H1 (cell line): ENCODE data around the gene SQOR. TPM values are rescaled to one million over a fixed set of nuclear protein-coding genes. Genes with fewer than 3 reads are reported as not detected.

ENCODE experiments used
- CTCF ChIA-PET: fragments of 300-600 bp; sonication (Branson Sonifier 250); formaldehyde crosslinking; loops from one replicate; lab custom pipeline; 2021; ENCODE audit not compliant: partially characterized antibody; lab: Charles Lee
- POLR2A ChIA-PET: fragments of 300-600 bp; sonication (Branson Sonifier 250); formaldehyde crosslinking; loops from one replicate; lab custom pipeline; 2021; ENCODE audit warnings: inconsistent platforms; ENCODE audit not compliant: partially characterized antibody; lab: Charles Lee
- DNase-seq, 2 experiments: peaks; one replicate each; pipeline versions ENCODE4 v3.0.0 to v3.0.0-alpha.2; 2010 to 2022; ENCODE audit warnings: low spot score in 2 of 2, low read depth in 1 of 2, mixed read lengths in 1 of 2
- FAIRE-seq: peaks from 2 replicates; lab custom pipeline; 2011; peaks lifted over from hg19 to GRCh38; lab: Jason Lieb, UNC
- H2AFZ ChIP-seq: 2 replicates; pipeline ENCODE4 v1.8.1; 2012; ENCODE audit warnings: low read length, inconsistent platforms
- H2AK5ac ChIP-seq: 2 replicates; pipeline ENCODE4 v1.6.1; 2013; ENCODE audit warnings: low read depth, low read length
- H2BK120ac ChIP-seq: replicated peaks from 2 replicates; pipeline ENCODE3; 2013; ENCODE audit warnings: low read depth, low read length, inconsistent platforms
- H2BK12ac ChIP-seq: 2 replicates; pipeline ENCODE4 v1.6.1; 2013; ENCODE audit warnings: low read depth, low read length
- H2BK15ac ChIP-seq: 2 replicates; pipeline ENCODE4 v1.6.1; 2013; ENCODE audit warnings: low read length
- H2BK20ac ChIP-seq: 2 replicates; pipeline ENCODE4 v1.6.1; 2013; ENCODE audit warnings: low read length
- H2BK5ac ChIP-seq: 2 replicates; pipeline ENCODE4 v1.6.1; 2013; ENCODE audit warnings: low read depth, low read length
- H3K14ac ChIP-seq: 2 replicates; pipeline ENCODE4 v1.6.1; 2013; ENCODE audit warnings: inconsistent platforms; ENCODE audit not compliant: insufficient read length
- H3K18ac ChIP-seq: 2 replicates; pipeline ENCODE4 v1.6.1; 2013; ENCODE audit warnings: low read length; ENCODE audit errors: extremely low read depth
- H3K23ac ChIP-seq: 2 replicates; pipeline ENCODE4 v1.6.1; 2013; ENCODE audit warnings: inconsistent platforms; ENCODE audit not compliant: insufficient read length
- H3K23me2 ChIP-seq: 2 replicates; pipeline ENCODE4 v1.6.1; 2013; ENCODE audit warnings: low read depth, low read length
- H3K27ac ChIP-seq: 2 replicates; pipeline ENCODE4 v1.6.1; 2011; ENCODE audit warnings: low read depth, low read length, inconsistent platforms
- H3K27me3 ChIP-seq, 4 experiments: replicated peaks in 1 of 4; 1 replicate in 1 of 4; 2 replicates in 3 of 4; pipeline versions ENCODE4 v1.6.1 to v1.8.1; 2011 to 2013; ENCODE audit warnings: low read length in 3 of 4, mild to moderate bottlenecking in 3 of 4, inconsistent platforms in 2 of 4, mixed read lengths in 2 of 4, moderate library complexity in 1 of 4; ENCODE audit not compliant: control insufficient read depth in 3 of 4, insufficient read depth in 3 of 4; ENCODE audit errors: extremely low read depth in 1 of 4
- H3K36me3 ChIP-seq, 4 experiments: 2 replicates each; pipeline versions ENCODE4 v1.6.1 to v1.8.1; 2011 to 2013; ENCODE audit warnings: mild to moderate bottlenecking in 4 of 4, low read length in 3 of 4, moderate library complexity in 2 of 4, control low read depth in 1 of 4, inconsistent platforms in 1 of 4; ENCODE audit not compliant: insufficient read depth in 4 of 4, control insufficient read depth in 2 of 4
- H3K4ac ChIP-seq: replicated peaks from 2 replicates; pipeline ENCODE3; 2013; ENCODE audit warnings: low read length, low read depth, mixed read lengths, inconsistent platforms; ENCODE audit not compliant: insufficient read length
- H3K4me1 ChIP-seq, 4 experiments: replicated peaks in 1 of 4; 1 replicate in 1 of 4; 2 replicates in 3 of 4; pipeline versions ENCODE4 v1.6.1 to v1.8.1; 2011 to 2013; ENCODE audit warnings: low read length in 3 of 4, inconsistent platforms in 2 of 4, mixed read lengths in 1 of 4; ENCODE audit not compliant: insufficient read depth in 4 of 4, control insufficient read depth in 3 of 4
- H3K4me2 ChIP-seq, 2 experiments: 2 replicates each; pipeline versions ENCODE4 v1.6.1 to v1.8.1; 2011 to 2013; ENCODE audit warnings: low read depth in 2 of 2, low read length in 2 of 2, control low read depth in 1 of 2, inconsistent platforms in 1 of 2, mild to moderate bottlenecking in 1 of 2; ENCODE audit not compliant: insufficient read depth in 1 of 2
- H3K4me3 ChIP-seq, 4 experiments: fragments of 200-600, 300-600 bp in 1 of 4; sonication (generic), shearing (Covaris generic), sonication (Bioruptor Twin) in 1 of 4; 2 replicates each; pipeline versions ENCODE4 v1.5.1 to v1.8.1; 2011 to 2016; ENCODE audit warnings: low read length in 4 of 4, low read depth in 3 of 4, control low read depth in 2 of 4, inconsistent platforms in 2 of 4, mild to moderate bottlenecking in 2 of 4, mixed read lengths in 1 of 4, moderate library complexity in 1 of 4; ENCODE audit not compliant: insufficient read depth in 2 of 4; ENCODE audit errors: extremely low read depth in 1 of 4
- H3K56ac ChIP-seq: replicated peaks from 2 replicates; pipeline ENCODE3; 2013; ENCODE audit warnings: low read depth, mild to moderate bottlenecking, mixed read lengths, low read length, inconsistent platforms; ENCODE audit not compliant: insufficient read length
- H3K79me1 ChIP-seq: 2 replicates; pipeline ENCODE4 v1.6.1; 2013; ENCODE audit warnings: low read depth, low read length, control low read depth
- H3K79me2 ChIP-seq, 2 experiments: 2 replicates each; pipeline versions ENCODE4 v1.6.1 to v1.8.1; 2012 to 2013; ENCODE audit warnings: low read length in 2 of 2, mild to moderate bottlenecking in 2 of 2, inconsistent platforms in 1 of 2; ENCODE audit not compliant: insufficient read depth in 2 of 2, control insufficient read depth in 1 of 2
- H3K9ac ChIP-seq, 4 experiments: replicated peaks in 1 of 4; 1 replicate in 1 of 4; 2 replicates in 3 of 4; pipeline versions ENCODE4 v1.6.1 to v1.8.1; 2011 to 2013; ENCODE audit warnings: low read depth in 3 of 4, low read length in 3 of 4, control low read depth in 2 of 4, mild to moderate bottlenecking in 2 of 4, moderate library complexity in 2 of 4, inconsistent platforms in 1 of 4; ENCODE audit errors: extremely low read depth in 1 of 4
- H3K9me3 ChIP-seq, 2 experiments: 2 replicates each; pipeline versions ENCODE4 v1.6.1 to v1.8.1; 2012 to 2013; ENCODE audit warnings: mild to moderate bottlenecking in 2 of 2, moderate library complexity in 2 of 2, control low read depth in 1 of 2, inconsistent platforms in 1 of 2, low read depth in 1 of 2, low read length in 1 of 2, mixed read lengths in 1 of 2; ENCODE audit not compliant: insufficient read depth in 2 of 2
- H4K20me1 ChIP-seq, 2 experiments: replicated peaks in 1 of 2; 2 replicates each; pipeline versions ENCODE3 to v1.8.1; 2011 to 2013; ENCODE audit warnings: inconsistent platforms in 2 of 2, low read length in 2 of 2, mild to moderate bottlenecking in 1 of 2; ENCODE audit not compliant: insufficient read depth in 2 of 2, control insufficient read depth in 1 of 2
- H4K5ac ChIP-seq: 2 replicates; pipeline ENCODE4 v1.6.1; 2013; ENCODE audit warnings: low read length, low read depth, mixed read lengths, inconsistent platforms; ENCODE audit not compliant: insufficient read length
- H4K8ac ChIP-seq: 2 replicates; pipeline ENCODE4 v1.8.0; 2013; ENCODE audit warnings: mild to moderate bottlenecking, moderate library complexity, low read length, inconsistent platforms; ENCODE audit not compliant: insufficient read depth; ENCODE audit errors: extremely low read depth
- H4K91ac ChIP-seq: replicated peaks from 2 replicates; pipeline ENCODE3; 2013; ENCODE audit warnings: low read length, mixed read lengths, inconsistent platforms; ENCODE audit not compliant: insufficient read length
- BACH1 ChIP-seq: IDR thresholded peaks from 2 replicates; pipeline ENCODE4 v1.6.1; 2012; ENCODE audit warnings: low read length, improper control_type of control experiment
- CEBPB ChIP-seq: IDR thresholded peaks from 2 replicates; pipeline ENCODE4 v1.6.1; 2012; ENCODE audit warnings: low read depth, low read length
- CREB1 ChIP-seq: IDR thresholded peaks from 2 replicates; pipeline ENCODE4 v1.6.1; 2012; ENCODE audit warnings: inconsistent platforms
- HDAC6 ChIP-seq: IDR thresholded peaks from one replicate; pipeline ENCODE4 v1.7.1; 2012; ENCODE audit warnings: low read depth, mild to moderate bottlenecking, inconsistent platforms, low read length, moderate library complexity
- JUND ChIP-seq: IDR thresholded peaks from 2 replicates; pipeline ENCODE4 v1.6.1; 2011; ENCODE audit warnings: mild to moderate bottlenecking, improper control_type of control experiment, low read length
- RNF2 ChIP-seq: fragments of 200-900, 300-1000 bp; sonication (generic); IDR thresholded peaks from 2 replicates; pipeline ENCODE4 v1.7.1; 2016; ENCODE audit warnings: borderline replicate concordance, low read depth, mild to moderate bottlenecking, antibody characterized with exemption, low read length; ENCODE audit not compliant: poor library complexity, severe bottlenecking; ENCODE audit errors: missing control alignments
- SIN3A ChIP-seq, 2 experiments: IDR thresholded peaks in 1 of 2; conservative IDR thresholded peaks in 1 of 2; 2 replicates each; pipeline ENCODE4 v1.6.1; 2011 to 2012; ENCODE audit warnings: low read length in 2 of 2, improper control_type of control experiment in 1 of 2, low read depth in 1 of 2, mild to moderate bottlenecking in 1 of 2
- SIX5 ChIP-seq: IDR thresholded peaks from 2 replicates; pipeline ENCODE4 v1.6.1; 2011; ENCODE audit warnings: mild to moderate bottlenecking, low read depth, low read length
- SRF ChIP-seq: IDR thresholded peaks from 2 replicates; pipeline ENCODE4 v1.6.1; 2011; ENCODE audit warnings: mild to moderate bottlenecking, low read depth, low read length, moderate library complexity
- YY1 ChIP-seq: IDR thresholded peaks from 2 replicates; pipeline ENCODE4 v1.6.1; 2011; ENCODE audit warnings: low read depth, mild to moderate bottlenecking, low read length
- WGBS, 2 experiments: shearing (Covaris generic) in 1 of 2; methylation state at CpG; one replicate each; pipeline versions ENCODE4 v1.1.6 to v1.1.7; 2013 to 2015; ENCODE audit warnings: low lambda C conversion rate in 2 of 2, mixed read lengths in 2 of 2, inconsistent platforms in 1 of 2, low coverage in 1 of 2, missing lambda C conversion rate in 1 of 2; ENCODE audit not compliant: insufficient replicate concordance in 2 of 2, insufficient coverage in 1 of 2, insufficient read length in 1 of 2; ENCODE audit errors: extremely low coverage in 1 of 2, missing lambda C conversion rate in 1 of 2; 5-methylcytosine and 5-hydroxymethylcytosine counted together
- polyA plus RNA-seq, 7 experiments: library from polyadenylated mRNA; depleted of rRNA in 3 of 7; stranded (reverse) in 5 of 7; unstranded in 2 of 7; fragments of >200 nt in 5 of 7; fragments of 200-250 nt in 2 of 7; gene quantifications; 1 replicate in 5 of 7; 2 replicates in 1 of 7; 4 replicates in 1 of 7; pipeline versions ENCODE4 v1.2.1 to v1.2.3, GENCODE V29; 2011 to 2013; ENCODE audit warnings: missing spikeins in 2 of 7, mixed read lengths in 2 of 7
- total RNA-seq: library from RNA; stranded (reverse); fragmentation: NEBNext Ultra II Directional; extraction: Animal tissue kit (Norgen Biotek cat#: 25700); gene quantifications from 2 replicates; pipeline ENCODE4 v1.2.1, GENCODE V29; 2021
- TF ChIP-seq, protein P1 (sequence below): IDR thresholded peaks from 2 replicates; pipeline ENCODE4 v1.6.1; 2012; ENCODE audit warnings: low read length, inconsistent platforms
- TF ChIP-seq, protein P2 (sequence below): IDR thresholded peaks from 2 replicates; pipeline ENCODE4 v1.6.1; 2011; ENCODE audit warnings: low read length, improper control_type of control experiment

The SQOR gene
- total and polyA plus RNA-seq, 2 of the 8 experiments (the other 6 are each of a cell fraction or from before 2014, with no cell fraction given), result 0.20 to 0.22 TPM

DNA sequence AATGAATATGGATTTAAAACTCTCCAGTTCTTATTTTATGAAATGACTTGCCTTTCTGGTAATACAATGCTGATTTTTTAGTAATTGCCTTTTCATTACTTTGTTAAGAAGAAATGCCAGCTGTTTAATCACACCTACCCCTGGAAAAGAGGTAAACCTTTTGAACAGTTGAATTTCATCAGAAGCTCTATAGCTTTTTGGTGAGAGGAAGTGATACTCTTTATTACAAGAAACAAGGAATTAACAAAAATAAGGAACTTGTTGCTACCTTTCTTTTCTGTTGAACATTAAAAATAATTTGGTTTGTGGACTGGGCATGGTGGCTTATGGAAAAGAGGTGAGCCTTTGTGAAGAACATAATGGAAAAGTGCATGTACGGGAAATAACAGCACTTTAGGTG is 28.0 kb upstream of the SQOR start:
- Histone ChIP-seq H3K18ac (no peak overlapping the region), H3K36me3 (peaks cover 0 to 9% (median 3%) of the 10 kb centered on the region in 4 experiments; a peak in 3 of 8 replicates), H3K27me3 (no peaks in the 10 kb centered on the region), H3K56ac (no peak overlapping the region), H3K79me2 (no peaks in the 10 kb centered on the region), H2BK20ac (no peak overlapping the region), H4K5ac (no peak overlapping the region), H3K23me2 (no peaks in the 10 kb centered on the region), H2BK15ac (no peak overlapping the region), H3K4me2 (no peak overlapping the region), H2AFZ (no peak overlapping the region), H3K4me3 (no peak overlapping the region), H2BK12ac (no peak overlapping the region), H3K14ac (no peak overlapping the region), H4K91ac (no peak overlapping the region), H3K4ac (no peak overlapping the region), H3K27ac (no peak overlapping the region), H2BK5ac (no peak overlapping the region), H3K79me1 (no peaks in the 10 kb centered on the region), H3K9ac (no peak overlapping the region), H4K20me1 (peaks cover 0 to 2% of the 10 kb centered on the region in 2 experiments), H2BK120ac (no peak overlapping the region), H4K8ac (no peak overlapping the region), H3K23ac (no peak overlapping the region), H2AK5ac (no peak overlapping the region), H3K9me3 (no peaks in the 10 kb centered on the region), H3K4me1 (no peaks in the 10 kb centered on the region)
- ChIA-PET POLR2A (interaction anchor here (0.6 to 1.8 kb wide), 2 partner anchors 20 to 33 kb away, joined by 3 to 5 read pairs; partner anchors contain the start of gene BLOC1S6), CTCF (no interaction called here)
- FAIRE-seq (no peak), DNase-seq (no peak)
- WGBS, 2 experiments, result 87% methylated on average over 1 of the region's 1 CpG; no CpG with 5 or more reads in 1 of the 2 experiments
- TF ChIP-seq JUND (no peak), SRF (no peak), BACH1 (no peak), YY1 (no peak), HDAC6 (no peak), CEBPB (no peak), RNF2 (no peak), CREB1 (no peak), SIX5 (no peak), SIN3A (conservative IDR thresholded peaks at IDR 0.05 in 1 of 2, IDR thresholded peaks at IDR 0.05 in 1 of 2; ENCODE audit: low read depth in 1 of 2, low read length in 2 of 2) (no peak)
- TF ChIP-seq, protein P1, sequence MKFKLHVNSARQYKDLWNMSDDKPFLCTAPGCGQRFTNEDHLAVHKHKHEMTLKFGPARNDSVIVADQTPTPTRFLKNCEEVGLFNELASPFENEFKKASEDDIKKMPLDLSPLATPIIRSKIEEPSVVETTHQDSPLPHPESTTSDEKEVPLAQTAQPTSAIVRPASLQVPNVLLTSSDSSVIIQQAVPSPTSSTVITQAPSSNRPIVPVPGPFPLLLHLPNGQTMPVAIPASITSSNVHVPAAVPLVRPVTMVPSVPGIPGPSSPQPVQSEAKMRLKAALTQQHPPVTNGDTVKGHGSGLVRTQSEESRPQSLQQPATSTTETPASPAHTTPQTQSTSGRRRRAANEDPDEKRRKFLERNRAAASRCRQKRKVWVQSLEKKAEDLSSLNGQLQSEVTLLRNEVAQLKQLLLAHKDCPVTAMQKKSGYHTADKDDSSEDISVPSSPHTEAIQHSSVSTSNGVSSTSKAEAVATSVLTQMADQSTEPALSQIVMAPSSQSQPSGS, result no peak
- TF ChIP-seq, protein P2, sequence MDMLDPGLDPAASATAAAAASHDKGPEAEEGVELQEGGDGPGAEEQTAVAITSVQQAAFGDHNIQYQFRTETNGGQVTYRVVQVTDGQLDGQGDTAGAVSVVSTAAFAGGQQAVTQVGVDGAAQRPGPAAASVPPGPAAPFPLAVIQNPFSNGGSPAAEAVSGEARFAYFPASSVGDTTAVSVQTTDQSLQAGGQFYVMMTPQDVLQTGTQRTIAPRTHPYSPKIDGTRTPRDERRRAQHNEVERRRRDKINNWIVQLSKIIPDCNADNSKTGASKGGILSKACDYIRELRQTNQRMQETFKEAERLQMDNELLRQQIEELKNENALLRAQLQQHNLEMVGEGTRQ, result no peak
